ENCODE measurements around the gene BAZ2B. TPM values are rescaled to one million over a fixed set of nuclear protein-coding genes. Genes with fewer than 3 reads are reported as not detected.

Gene BAZ2B
- total and polyA plus RNA-seq, 4 donors, result 43.3 to 174 (median 105) TPM

- no peaks in the 10 kb centered on the region for H3K36me3 ChIP-seq (ENCODE audit: control insufficient read depth, insufficient read depth, low read length)
- no peaks in the 10 kb centered on the region for H3K4me1 ChIP-seq (ENCODE audit: control insufficient read depth, insufficient read depth, low read length)
- H3K27ac ChIP-seq (ENCODE audit: low read depth, low read length), result no peak overlapping the region
- H3K9me3 ChIP-seq (ENCODE audit: control insufficient read depth, insufficient read depth, low read length), result peaks cover 2% of the 10 kb centered on the region
- no peak overlapping the region for H3K4me3 ChIP-seq (ENCODE audit: low read depth, low read length)
- WGBS (ENCODE audit: insufficient coverage), result 100% methylated on average over 1 of the region's 3 CpGs
- H3K27me3 ChIP-seq (ENCODE audit: control insufficient read depth, insufficient read depth, low read length), result no peaks in the 10 kb centered on the region
- DNase-seq (ENCODE audit: low read depth in 4 of 6, low spot score in 6 of 6), result no peak
Observed at GRCh38 chr2:159525012-159525411, 91.3 kb downstream of the BAZ2B start.

- WGBS (ENCODE audit: insufficient coverage), result no CpG with 5 or more reads among the region's 2 CpGs
- Histone ChIP-seq H3K4me3 (ENCODE audit: low read depth, low read length) (no peak overlapping the region), H3K27ac (ENCODE audit: low read depth, low read length) (no peak overlapping the region), H3K36me3 (ENCODE audit: control insufficient read depth, insufficient read depth, low read length) (no peaks in the 10 kb centered on the region), H3K27me3 (ENCODE audit: control insufficient read depth, insufficient read depth, low read length) (no peaks in the 10 kb centered on the region), H3K9me3 (ENCODE audit: control insufficient read depth, insufficient read depth, low read length) (peaks cover 2% of the 10 kb centered on the region), H3K4me1 (ENCODE audit: control insufficient read depth, insufficient read depth, low read length) (no peaks in the 10 kb centered on the region)
- DNase-seq (ENCODE audit: low read depth in 4 of 6, low spot score in 6 of 6), result no peak
Observed at GRCh38 chr2:159521272-159521671, 95.1 kb downstream of the BAZ2B start.

- H3K4me3 ChIP-seq (ENCODE audit: low read depth, low read length), result no peak overlapping the region
- WGBS (ENCODE audit: insufficient coverage), result no CpG with 5 or more reads among the region's 3 CpGs
- no peaks in the 10 kb centered on the region for H3K27me3 ChIP-seq (ENCODE audit: control insufficient read depth, insufficient read depth, low read length)
- H3K4me1 ChIP-seq (ENCODE audit: control insufficient read depth, insufficient read depth, low read length), result no peaks in the 10 kb centered on the region
- no peaks in the 10 kb centered on the region for H3K9me3 ChIP-seq (ENCODE audit: control insufficient read depth, insufficient read depth, low read length)
- no peaks in the 10 kb centered on the region for H3K36me3 ChIP-seq (ENCODE audit: control insufficient read depth, insufficient read depth, low read length)
- no peak for DNase-seq (ENCODE audit: low read depth in 4 of 6, low spot score in 6 of 6)
- no peak overlapping the region for H3K27ac ChIP-seq (ENCODE audit: low read depth, low read length)
Observed at GRCh38 chr2:159518321-159519005, 97.9 kb downstream of the BAZ2B start.

GRCh38 chr2:159516241-159516758 is 100.0 kb downstream of the BAZ2B start:
- H3K36me3 ChIP-seq (ENCODE audit: control insufficient read depth, insufficient read depth, low read length), result no peaks in the 10 kb centered on the region
- peak; percentile 22 to 90 (median 36) for DNase-seq (ENCODE audit: low read depth in 4 of 6, low spot score in 6 of 6)
- H3K9me3 ChIP-seq (ENCODE audit: control insufficient read depth, insufficient read depth, low read length), result no peaks in the 10 kb centered on the region
- whole genome bisulfite sequencing (ENCODE audit: insufficient coverage), result 17% methylated on average over 1 of the region's 6 CpGs
- H3K27ac ChIP-seq (ENCODE audit: low read depth, low read length), result peak overlapping the region; percentile 26
- H3K27me3 ChIP-seq (ENCODE audit: control insufficient read depth, insufficient read depth, low read length), result no peaks in the 10 kb centered on the region
- peak overlapping the region; percentile 28 for H3K4me3 ChIP-seq (ENCODE audit: low read depth, low read length)
- H3K4me1 ChIP-seq (ENCODE audit: control insufficient read depth, insufficient read depth, low read length), result no peaks in the 10 kb centered on the region

GRCh38 chr2:159515441-159515840 is 100.9 kb downstream of the BAZ2B start:
- Histone ChIP-seq H3K4me3 (ENCODE audit: low read depth, low read length) (no peak overlapping the region), H3K9me3 (ENCODE audit: control insufficient read depth, insufficient read depth, low read length) (no peaks in the 10 kb centered on the region), H3K4me1 (ENCODE audit: control insufficient read depth, insufficient read depth, low read length) (no peaks in the 10 kb centered on the region), H3K36me3 (ENCODE audit: control insufficient read depth, insufficient read depth, low read length) (no peaks in the 10 kb centered on the region), H3K27me3 (ENCODE audit: control insufficient read depth, insufficient read depth, low read length) (no peaks in the 10 kb centered on the region), H3K27ac (ENCODE audit: low read depth, low read length) (no peak overlapping the region)
- no CpG with 5 or more reads among the region's 1 CpG for WGBS (ENCODE audit: insufficient coverage)
- DNase-seq (ENCODE audit: low read depth in 4 of 6, low spot score in 6 of 6), result peak in 1 of 6 donors; percentile 7

GRCh38 chr2:159513745-159514144 is 102.6 kb downstream of the BAZ2B start:
- Histone ChIP-seq H3K27ac (ENCODE audit: low read depth, low read length) (no peak overlapping the region), H3K27me3 (ENCODE audit: control insufficient read depth, insufficient read depth, low read length) (no peaks in the 10 kb centered on the region), H3K9me3 (ENCODE audit: control insufficient read depth, insufficient read depth, low read length) (no peaks in the 10 kb centered on the region), H3K4me3 (ENCODE audit: low read depth, low read length) (no peak overlapping the region), H3K36me3 (ENCODE audit: control insufficient read depth, insufficient read depth, low read length) (no peaks in the 10 kb centered on the region), H3K4me1 (ENCODE audit: control insufficient read depth, insufficient read depth, low read length) (no peaks in the 10 kb centered on the region)
- 41% methylated on average over 1 of the region's 1 CpG for WGBS (ENCODE audit: insufficient coverage)
- no peak for DNase-seq (ENCODE audit: low read depth in 4 of 6, low spot score in 6 of 6)

- no peak overlapping the region for H3K27ac ChIP-seq (ENCODE audit: low read depth, low read length)
- H3K9me3 ChIP-seq (ENCODE audit: control insufficient read depth, insufficient read depth, low read length), result no peaks in the 10 kb centered on the region
- H3K4me1 ChIP-seq (ENCODE audit: control insufficient read depth, insufficient read depth, low read length), result no peaks in the 10 kb centered on the region
- no peak overlapping the region for H3K4me3 ChIP-seq (ENCODE audit: low read depth, low read length)
- WGBS (ENCODE audit: insufficient coverage), result 88% methylated on average over 1 of the region's 2 CpGs
- no peaks in the 10 kb centered on the region for H3K36me3 ChIP-seq (ENCODE audit: control insufficient read depth, insufficient read depth, low read length)
- no peaks in the 10 kb centered on the region for H3K27me3 ChIP-seq (ENCODE audit: control insufficient read depth, insufficient read depth, low read length)
- no peak for DNase-seq (ENCODE audit: low read depth in 4 of 6, low spot score in 6 of 6)
Observed at GRCh38 chr2:159508140-159508539, 108.2 kb downstream of the BAZ2B start.

- no peaks in the 10 kb centered on the region for H3K9me3 ChIP-seq (ENCODE audit: control insufficient read depth, insufficient read depth, low read length)
- no peak overlapping the region for H3K27ac ChIP-seq (ENCODE audit: low read depth, low read length)
- no peaks in the 10 kb centered on the region for H3K36me3 ChIP-seq (ENCODE audit: control insufficient read depth, insufficient read depth, low read length)
- WGBS (ENCODE audit: insufficient coverage), result 50% methylated on average over 1 of the region's 2 CpGs
- no peaks in the 10 kb centered on the region for H3K27me3 ChIP-seq (ENCODE audit: control insufficient read depth, insufficient read depth, low read length)
- DNase-seq (ENCODE audit: low read depth in 4 of 6, low spot score in 6 of 6), result no peak
- H3K4me3 ChIP-seq (ENCODE audit: low read depth, low read length), result no peak overlapping the region
- no peaks in the 10 kb centered on the region for H3K4me1 ChIP-seq (ENCODE audit: control insufficient read depth, insufficient read depth, low read length)
Observed at GRCh38 chr2:159506764-159507440, 109.4 kb downstream of the BAZ2B start.

- no peaks in the 10 kb centered on the region for H3K36me3 ChIP-seq (ENCODE audit: control insufficient read depth, insufficient read depth, low read length)
- no CpG with 5 or more reads among the region's 3 CpGs for WGBS (ENCODE audit: insufficient coverage)
- H3K27me3 ChIP-seq (ENCODE audit: control insufficient read depth, insufficient read depth, low read length), result no peaks in the 10 kb centered on the region
- H3K4me1 ChIP-seq (ENCODE audit: control insufficient read depth, insufficient read depth, low read length), result no peaks in the 10 kb centered on the region
- no peak overlapping the region for H3K27ac ChIP-seq (ENCODE audit: low read depth, low read length)
- H3K9me3 ChIP-seq (ENCODE audit: control insufficient read depth, insufficient read depth, low read length), result no peaks in the 10 kb centered on the region
- H3K4me3 ChIP-seq (ENCODE audit: low read depth, low read length), result no peak overlapping the region
- DNase-seq (ENCODE audit: low read depth in 4 of 6, low spot score in 6 of 6), result no peak
Observed at GRCh38 chr2:159506202-159506601, 110.1 kb downstream of the BAZ2B start.

GRCh38 chr2:159505196-159505595 is 111.2 kb downstream of the BAZ2B start:
- H3K4me3 ChIP-seq (ENCODE audit: low read depth, low read length), result no peak overlapping the region
- no peak overlapping the region for H3K27ac ChIP-seq (ENCODE audit: low read depth, low read length)
- H3K36me3 ChIP-seq (ENCODE audit: control insufficient read depth, insufficient read depth, low read length), result no peaks in the 10 kb centered on the region
- H3K9me3 ChIP-seq (ENCODE audit: control insufficient read depth, insufficient read depth, low read length), result no peaks in the 10 kb centered on the region
- no peaks in the 10 kb centered on the region for H3K4me1 ChIP-seq (ENCODE audit: control insufficient read depth, insufficient read depth, low read length)
- no peaks in the 10 kb centered on the region for H3K27me3 ChIP-seq (ENCODE audit: control insufficient read depth, insufficient read depth, low read length)
- no CpG with 5 or more reads among the region's 1 CpG for WGBS (ENCODE audit: insufficient coverage)
- DNase-seq (ENCODE audit: low read depth in 4 of 6, low spot score in 6 of 6), result no peak
